ENCODE data around the gene OR5B12. TPM values are rescaled to one million over a fixed set of nuclear protein-coding genes. Genes with fewer than 3 reads are reported as not detected.
"Not testable (repeated sequence)": the region's sequence is repeated elsewhere in the genome, so short reads cannot be mapped to it uniquely, and the experiment has no call there.

OR5B12 gene
- total RNA-seq, result not detected
- long read RNA-seq, result 0 reads

DNA sequence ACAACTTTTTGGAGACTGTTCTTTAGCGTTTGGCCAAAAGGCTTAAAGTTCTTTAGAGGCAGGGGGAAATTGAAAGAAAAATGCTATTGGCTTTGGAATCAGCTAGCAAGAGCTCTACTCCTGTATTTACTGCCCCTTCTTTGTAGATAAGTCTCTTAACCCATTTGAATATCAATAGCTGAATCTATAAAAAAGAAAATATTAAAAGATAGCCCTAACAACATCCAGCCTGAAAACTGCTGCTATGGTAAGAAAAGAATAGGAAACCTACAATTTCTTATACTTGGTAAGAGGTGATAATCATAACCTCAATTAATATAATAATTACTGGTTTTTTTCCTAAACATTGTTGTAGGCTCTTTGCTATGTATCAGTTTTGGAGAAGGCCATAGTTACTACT lies at the start of gene OR5B12:
TSS of gene OR5B12 (minus strand) at position 101 of the 400 bp plus-strand sequence. CDS start 2,085 bp downstream, outside the sequence.
- DNase-seq (no peak), ATAC-seq (no peak)
- intact Hi-C loops (cut with DNase I, micrococcal nuclease), result no loop called here

GRCh38 chr11:58490827-58491226 lies 48.8 kb upstream of the OR5B12 start:
- intact Hi-C loops (cut with DNase I, micrococcal nuclease), result no loop called here
- no peak for ATAC-seq
- no peak for DNase-seq

DNA sequence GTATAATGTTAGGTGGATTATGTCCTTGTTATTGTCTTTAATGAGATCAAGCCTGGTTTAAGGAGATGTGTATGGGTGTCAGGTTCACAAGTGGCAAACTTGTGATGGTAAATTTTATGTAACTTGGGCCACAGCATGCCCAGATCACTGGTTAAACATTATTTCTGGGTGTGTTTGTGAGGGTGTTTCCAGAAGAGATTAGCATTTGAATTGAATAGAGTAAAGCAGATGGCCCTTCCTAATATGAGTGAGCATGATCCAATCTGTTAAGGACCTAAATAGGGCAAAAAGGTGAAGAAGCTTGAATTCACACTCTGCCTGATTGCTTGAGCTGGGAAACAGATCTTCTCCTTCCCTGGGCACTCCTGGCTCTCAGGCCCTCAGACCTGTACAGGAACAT lies 45.1 kb upstream of the OR5B12 start:
- intact Hi-C loops (cut with DNase I, micrococcal nuclease), result no loop called here
- DNase-seq (no peak), ATAC-seq (no peak)

GRCh38 chr11:58485961-58486360 lies 43.9 kb upstream of the OR5B12 start:
- DNase-seq (no peak), ATAC-seq (no peak)
- intact Hi-C loops (cut with DNase I, micrococcal nuclease), result no loop called here

DNA sequence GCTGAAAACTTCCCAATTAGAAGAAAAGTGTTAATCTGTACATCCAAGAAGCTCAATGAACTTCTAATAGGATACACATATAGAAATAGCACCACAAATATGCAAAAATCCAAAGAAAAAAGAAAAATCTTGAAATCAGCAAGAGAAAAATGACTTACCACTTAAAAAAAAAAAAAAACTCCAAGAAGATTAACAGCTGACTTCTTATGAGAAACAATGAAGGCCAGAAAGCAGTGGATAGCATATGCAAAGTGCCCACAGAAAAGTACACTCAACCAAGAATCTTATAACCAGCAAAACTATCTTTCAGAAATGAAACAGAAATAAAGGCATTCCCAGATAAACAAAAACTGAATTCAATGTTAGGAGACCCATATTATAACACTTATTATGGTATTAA lies 29.9 kb upstream of the OR5B12 start:
- ATAC-seq (no peak), DNase-seq (no peak)
- intact Hi-C loops (cut with DNase I, micrococcal nuclease), result no loop called here

DNA sequence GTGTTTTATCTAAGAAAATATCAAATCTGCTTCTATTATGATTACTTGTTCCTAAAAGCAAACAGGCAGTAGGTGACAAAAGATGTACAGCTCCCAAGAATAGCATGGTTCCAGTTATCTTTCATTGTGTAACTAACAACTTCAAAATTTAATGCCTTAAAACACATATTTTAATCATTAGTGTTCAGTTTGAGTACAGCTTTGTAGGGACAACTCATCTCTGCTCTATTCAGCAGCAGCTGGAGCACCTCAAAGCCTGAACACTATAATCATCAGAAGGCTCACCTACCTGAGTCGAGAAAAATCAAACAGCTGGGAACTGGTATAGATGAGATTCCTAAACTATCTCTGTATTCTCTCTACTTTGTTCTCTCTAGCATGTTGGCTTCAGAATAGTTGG lies 24.3 kb upstream of the OR5B12 start:
- no peak for ATAC-seq
- DNase-seq, result no peak
- intact Hi-C loops (cut with DNase I, micrococcal nuclease), result no loop called here

DNA sequence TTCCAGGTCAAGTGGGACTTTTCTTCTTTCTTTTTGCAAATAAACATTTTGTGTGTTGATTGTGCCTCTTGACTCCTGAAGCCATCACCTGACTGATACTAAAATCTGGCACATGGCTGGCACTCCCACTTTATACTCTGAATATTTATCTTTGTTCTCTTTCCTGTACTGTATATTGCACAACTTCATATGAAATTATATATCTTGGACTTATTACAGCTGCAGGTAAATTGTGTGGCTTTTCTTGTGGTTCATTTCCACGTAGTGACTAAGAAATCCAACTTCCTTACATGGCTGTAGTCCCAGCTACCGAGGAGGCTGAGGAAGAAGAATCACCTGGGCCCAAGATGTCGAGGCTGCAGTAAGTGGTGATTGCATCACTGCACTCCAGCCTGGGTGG lies 23.7 kb upstream of the OR5B12 start:
- no peak for DNase-seq
- intact Hi-C loops (cut with DNase I, micrococcal nuclease), result no loop called here
- no peak for ATAC-seq

GRCh38 chr11:58451585-58451984 lies 9.5 kb upstream of the OR5B12 start:
- DNase-seq, result no peak
- intact Hi-C loops (cut with DNase I, micrococcal nuclease), result no loop called here

DNA sequence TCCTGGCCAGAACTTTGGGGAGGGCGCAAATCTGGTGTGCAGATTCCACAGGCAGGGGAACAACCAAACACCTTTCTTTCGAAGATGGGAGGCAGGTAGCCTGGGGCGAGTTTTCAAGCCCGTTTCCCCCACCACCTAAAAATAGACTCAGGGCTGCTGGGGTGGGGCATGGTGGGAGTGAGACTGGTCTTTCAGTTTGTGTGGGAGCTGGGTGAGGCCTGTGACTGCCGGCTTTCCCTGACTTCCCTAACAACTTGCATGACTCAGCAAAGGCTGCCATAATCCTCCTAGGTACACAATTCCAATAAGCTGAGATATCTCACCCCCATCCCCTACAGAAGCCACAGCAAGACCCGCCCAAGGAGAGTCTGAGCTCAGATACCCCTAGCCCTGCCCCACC lies 4.3 kb upstream of the OR5B12 start:
- intact Hi-C loops (cut with DNase I, micrococcal nuclease), result no loop called here
- ATAC-seq, result no peak
- DNase-seq, result no peak

More at GRCh38 chr11:58451585-58451984, 9.5 kb upstream of the OR5B12 start:
- no peak for ATAC-seq

GRCh38 chr11:58444300-58444699 lies 2.3 kb upstream of the OR5B12 start:
- DNase-seq, result no peak
- ATAC-seq, result no peak

DNA sequence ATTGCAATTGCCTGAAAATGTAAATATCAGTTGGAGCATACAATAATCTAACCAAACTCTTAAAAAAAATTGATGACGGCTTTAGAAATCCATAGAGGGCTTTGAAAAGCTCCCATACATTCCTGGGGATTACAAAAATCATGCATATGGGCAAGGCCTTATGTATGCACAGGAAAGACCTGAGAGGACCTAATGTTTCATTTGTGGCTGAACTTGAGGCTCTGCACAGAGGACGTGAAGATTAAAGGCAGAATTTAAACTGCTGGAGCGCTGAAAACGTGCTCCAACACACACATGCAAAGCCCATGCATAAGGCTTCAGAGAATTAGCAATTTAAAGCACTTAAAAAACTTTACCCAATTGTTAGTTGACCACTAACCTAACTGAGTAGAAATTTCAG lies 3.5 kb downstream of the OR5B12 start:
- ATAC-seq, result no peak
- DNase-seq, result no peak
- intact Hi-C loops (cut with DNase I, micrococcal nuclease), result no loop called here

More at GRCh38 chr11:58444300-58444699, 2.3 kb upstream of the OR5B12 start:
- intact Hi-C loops (cut with DNase I, micrococcal nuclease), result no loop called here

DNA sequence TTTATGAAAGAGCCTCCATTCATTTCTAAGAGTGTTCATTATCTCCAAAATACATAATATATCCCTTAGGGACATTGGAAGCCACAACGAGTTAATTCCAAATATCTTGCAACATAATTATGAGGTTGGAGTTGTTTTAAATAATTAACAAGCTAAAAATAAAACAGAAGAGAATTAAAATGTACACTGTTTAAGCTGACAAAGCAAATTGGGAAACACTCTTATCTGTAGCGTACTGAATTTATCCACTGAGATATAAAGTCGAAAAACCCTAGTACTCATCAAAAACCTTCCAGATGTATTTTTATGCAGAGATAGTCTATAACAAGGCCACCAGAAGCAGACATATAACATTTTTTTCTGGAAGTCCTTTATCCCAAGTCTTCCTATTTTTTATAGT lies 7.8 kb downstream of the OR5B12 start:
- intact Hi-C loops (cut with DNase I, micrococcal nuclease), result no loop called here

DNA sequence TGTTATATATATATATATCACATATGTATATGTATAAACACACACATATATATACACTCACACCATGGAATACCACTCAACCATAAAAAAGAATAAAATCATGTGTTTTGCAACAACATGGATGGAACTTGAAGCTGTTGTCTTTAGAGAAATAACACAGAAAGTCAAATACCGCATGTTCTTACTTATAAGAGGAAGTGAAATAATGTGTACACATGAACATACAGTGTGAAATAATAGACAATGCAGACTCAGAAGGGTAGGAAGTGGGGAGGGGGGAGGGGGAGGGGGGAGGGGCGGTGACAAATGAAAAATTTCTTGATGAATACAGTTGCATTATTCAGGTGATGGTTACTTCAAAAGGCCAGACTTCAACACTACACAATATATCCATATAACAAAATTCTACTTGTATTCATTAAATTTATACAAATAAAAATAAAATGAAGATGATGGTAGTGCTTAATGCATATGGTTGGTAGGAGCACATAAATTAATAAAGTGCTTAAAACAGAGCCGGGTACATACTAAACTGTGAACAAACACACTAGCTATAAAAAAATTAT lies 8.3 kb downstream of the OR5B12 start:
- ATAC-seq, result no peak
- intact Hi-C loops (cut with DNase I, micrococcal nuclease), result no loop called here
- DNase-seq, result no peak

More for the DNA sequence above, 7.8 kb downstream of the OR5B12 start:
- ATAC-seq (no peak), DNase-seq (no peak)

DNA sequence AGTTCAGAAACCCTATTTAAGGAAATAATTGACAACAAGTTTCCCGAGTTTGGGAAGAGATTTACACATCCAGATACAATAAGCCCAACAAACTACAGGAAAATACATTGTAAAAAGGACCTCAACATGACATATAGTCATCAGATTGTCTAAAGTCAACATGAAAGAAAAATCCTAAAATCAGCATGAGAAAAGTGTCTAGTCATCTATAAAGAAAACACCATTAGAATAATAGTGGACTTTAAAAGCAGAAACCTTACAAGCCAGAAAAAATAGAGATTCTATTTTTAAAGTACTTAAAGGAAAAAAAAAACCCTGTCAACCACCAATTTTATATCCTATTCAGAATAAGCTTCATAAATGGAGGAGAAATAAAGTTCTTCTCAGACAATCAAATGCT lies 12.8 kb downstream of the OR5B12 start:
- ATAC-seq (no peak), DNase-seq (no peak)
- intact Hi-C loops (cut with DNase I, micrococcal nuclease), result no loop called here

GRCh38 chr11:58428021-58428420 lies 14.0 kb downstream of the OR5B12 start, which contains the start of gene OR5B2:
OR5B2 (minus strand) TSS chr11:58428121; CDS start chr11:58423261, 4,860 bp downstream.
- intact Hi-C loops (cut with DNase I, micrococcal nuclease), result no loop called here
- ATAC-seq (no peak), DNase-seq (no peak)

GRCh38 chr11:58406774-58407173 lies 35.3 kb downstream of the OR5B12 start, which contains the start of gene OR5B3:
OR5B3 (minus strand) TSS chr11:58406874; CDS start chr11:58403409, 3,465 bp downstream.
- intact Hi-C loops (cut with DNase I, micrococcal nuclease), result no loop called here
- no peak for DNase-seq
- ATAC-seq, result no peak

GRCh38 chr11:58399622-58400021 lies 42.4 kb downstream of the OR5B12 start:
- DNase-seq; ATAC-seq; intact Hi-C loops (cut with DNase I, micrococcal nuclease): not testable (repeated sequence)

DNA sequence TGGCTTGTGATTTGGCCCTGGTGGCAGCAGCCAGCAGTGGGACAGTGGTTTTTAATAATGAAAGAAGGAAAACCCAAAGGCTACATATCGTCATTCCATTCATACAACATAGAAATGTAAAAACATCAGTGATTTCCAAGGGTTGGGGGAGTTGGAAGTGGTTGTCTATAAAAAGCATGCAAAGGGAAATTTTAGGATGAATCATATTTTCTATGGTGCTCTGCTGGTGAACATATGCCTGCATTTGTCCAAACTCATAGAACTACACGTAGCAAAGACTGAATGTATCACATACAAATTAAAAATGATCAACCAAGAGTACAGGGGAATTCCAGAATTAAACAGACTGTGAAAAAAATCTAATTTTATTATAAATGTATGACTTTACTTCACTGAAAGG lies 46.5 kb downstream of the OR5B12 start:
- intact Hi-C loops (cut with DNase I, micrococcal nuclease), result no loop called here
- ATAC-seq (no peak), DNase-seq (no peak)

GRCh38 chr11:58394195-58394594 lies 47.8 kb downstream of the OR5B12 start:
- intact Hi-C loops (cut with DNase I, micrococcal nuclease), result no loop called here
- DNase-seq, result no peak
- ATAC-seq, result no peak

- intact Hi-C loops (cut with DNase I, micrococcal nuclease), result no loop called here
- ATAC-seq (no peak), DNase-seq (no peak)
Measured at GRCh38 chr11:58392746-58393145, 49.3 kb downstream of the OR5B12 start.

DNA sequence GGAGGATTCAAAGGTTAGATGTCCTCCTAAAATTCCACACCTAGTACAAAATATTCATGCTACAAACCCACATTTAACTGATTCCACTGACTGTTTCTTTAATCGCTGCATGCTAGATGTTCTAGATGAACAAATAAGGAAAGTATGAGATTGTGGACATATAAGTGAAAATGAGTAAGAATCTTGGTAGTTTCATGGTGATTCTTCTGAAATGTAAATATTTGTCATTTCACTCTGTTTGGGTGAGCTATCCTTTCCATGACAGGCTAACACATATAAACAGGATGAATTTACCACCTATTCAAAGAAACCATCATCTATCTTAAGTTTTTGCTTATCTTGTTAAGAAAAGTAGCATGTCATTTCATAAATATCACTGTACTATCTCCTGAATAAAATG lies 50.2 kb downstream of the OR5B12 start:
- ATAC-seq, result no peak
- no peak for DNase-seq
- intact Hi-C loops (cut with DNase I, micrococcal nuclease), result no loop called here

All from left colon (tissue), 2 donors.